MCF 10A (cell line): ENCODE measurements around the gene LRP1B. TPM values are rescaled to one million over a fixed set of nuclear protein-coding genes. Genes with fewer than 3 reads are reported as not detected.

Experiments used
- BruUV-seq: library from RNA; stranded (reverse); fragments of 400-500 nt; replicated peaks from 2 replicates; lab custom pipeline; 2021; lab: Mats Ljungman, UMichigan
- CTCF ChIA-PET: fragments of 300-600 bp; sonication (Branson Sonifier 250); formaldehyde crosslinking; extraction: SDS; loops from one replicate; lab custom pipeline; 2021; ENCODE audit warnings: antibody characterized with exemption, inconsistent platforms; lab: Yijun Ruan, JAX
- POLR2A ChIA-PET: fragments of 300-600, 350-650 bp; sonication (Branson Sonifier 250); formaldehyde crosslinking; extraction: SDS; loops from one replicate; lab custom pipeline; 2020; ENCODE audit warnings: antibody characterized with exemption, inconsistent platforms; lab: Yijun Ruan, JAX
- DNase-seq: peaks from one replicate; pipeline ENCODE4 v3.0.0-alpha.2; 2018; ENCODE audit not compliant: unreplicated experiment
- H3K27ac Mint-ChIP-seq: one replicate; pipeline ENCODE4 v1.8.0; 2022; ENCODE audit warnings: mild to moderate bottlenecking, low read depth, mixed read lengths; ENCODE audit not compliant: unreplicated experiment
- H3K27me3 Mint-ChIP-seq: one replicate; pipeline ENCODE4 v1.8.0; 2022; ENCODE audit warnings: mixed read lengths; ENCODE audit not compliant: insufficient read depth, unreplicated experiment
- H3K36me3 Mint-ChIP-seq: one replicate; pipeline ENCODE4 v1.8.0; 2022; ENCODE audit warnings: mild to moderate bottlenecking, moderate library complexity, mixed read lengths; ENCODE audit not compliant: insufficient read depth, unreplicated experiment
- H3K4me1 Mint-ChIP-seq: one replicate; pipeline ENCODE4 v1.8.0; 2022; ENCODE audit warnings: mixed read lengths; ENCODE audit not compliant: insufficient read depth, unreplicated experiment
- H3K4me3 Mint-ChIP-seq: one replicate; pipeline ENCODE4 v1.8.0; 2022; ENCODE audit warnings: mild to moderate bottlenecking, moderate library complexity, mixed read lengths; ENCODE audit not compliant: unreplicated experiment
- H3K9me3 Mint-ChIP-seq: one replicate; pipeline ENCODE4 v1.8.0; 2022; ENCODE audit warnings: mixed read lengths; ENCODE audit not compliant: unreplicated experiment
- CTCF ChIP-seq: fragments of 200-600 bp; IDR thresholded peaks from one replicate; pipeline ENCODE4 v1.8.0; 2022; ENCODE audit warnings: antibody characterized with exemption, mild to moderate bottlenecking; ENCODE audit not compliant: unreplicated experiment
- intact Hi-C: fragments of 100-400 bp; cut with micrococcal nuclease; formaldehyde crosslinking; loops from 2 replicates; pipeline ENCODE4 v1.14.1; 2022
- total RNA-seq: library from RNA; stranded (reverse); gene quantifications from 2 replicates; pipeline ENCODE4 v1.2.3, GENCODE V29; 2022

LRP1B gene
- total RNA-seq, 1 experiment from 2014 or later = not detected

GRCh38 chr2:140205093-140205492, 1925.7 kb downstream of the LRP1B start:
- no TSS peak for BruUV-seq
- TF ChIP-seq CTCF = no peak

GRCh38 chr2:140203347-140203746, 1927.5 kb downstream of the LRP1B start:
- BruUV-seq = no TSS peak
- H3K27ac Mint-ChIP-seq = no peak overlapping the region
- H3K9me3 Mint-ChIP-seq = no peaks in the 10 kb centered on the region
- CTCF ChIA-PET = no interaction called here
- no peak for DNase-seq
- no peak overlapping the region for H3K4me3 Mint-ChIP-seq
- no peak for TF ChIP-seq CTCF
- POLR2A ChIA-PET = no interaction called here
- H3K27me3 Mint-ChIP-seq = peaks cover 12% of the 10 kb centered on the region
- no peaks in the 10 kb centered on the region for H3K4me1 Mint-ChIP-seq
- H3K36me3 Mint-ChIP-seq = no peaks in the 10 kb centered on the region
- intact Hi-C loops = no loop called here

More at GRCh38 chr2:140205093-140205492, 1925.7 kb downstream of the LRP1B start:
- Mint-ChIP-seq H3K27me3 (peaks cover 12% of the 10 kb centered on the region), H3K4me1 (no peaks in the 10 kb centered on the region), H3K4me3 (no peak overlapping the region), H3K9me3 (no peaks in the 10 kb centered on the region), H3K27ac (no peak overlapping the region), H3K36me3 (no peaks in the 10 kb centered on the region)
- no peak for DNase-seq
- intact Hi-C loops = no loop called here
- POLR2A ChIA-PET = no interaction called here
- CTCF ChIA-PET = no interaction called here

- TF ChIP-seq CTCF = no peak
- Mint-ChIP-seq H3K27ac (no peak overlapping the region), H3K4me1 (no peaks in the 10 kb centered on the region), H3K4me3 (no peak overlapping the region), H3K27me3 (peaks cover 12% of the 10 kb centered on the region), H3K9me3 (no peaks in the 10 kb centered on the region), H3K36me3 (no peaks in the 10 kb centered on the region)
- no TSS peak for BruUV-seq
- ChIA-PET CTCF (interaction anchor here (0.6 kb wide), 2 partner anchors 450 to 711 kb away, joined by 3 read pairs; no protein-coding TSS in a partner anchor), POLR2A (no interaction called here)
- no peak for DNase-seq
- intact Hi-C loops = no loop called here
Measured at GRCh38 chr2:140201572-140201971, 1929.2 kb downstream of the LRP1B start.

- no peak for DNase-seq
- Mint-ChIP-seq H3K27ac (no peak overlapping the region), H3K4me3 (no peak overlapping the region), H3K27me3 (peaks cover 12% of the 10 kb centered on the region), H3K4me1 (no peaks in the 10 kb centered on the region), H3K36me3 (no peaks in the 10 kb centered on the region), H3K9me3 (no peaks in the 10 kb centered on the region)
- intact Hi-C loops = no loop called here
- no peak for TF ChIP-seq CTCF
- POLR2A ChIA-PET = interaction anchor here (0.6 kb wide), 1 partner anchor 724 kb away, joined by 3 read pairs; no protein-coding TSS in a partner anchor
- CTCF ChIA-PET = no interaction called here
- BruUV-seq = no TSS peak
Measured at GRCh38 chr2:140200764-140201163, 1930.1 kb downstream of the LRP1B start.
